ENCODE data around the gene AGBL1.

Gene AGBL1

GRCh38 chr15:86615816-86616215 lies 536.1 kb downstream of the AGBL1 start:
- no peaks in the 10 kb centered on the region for H3K27me3 ChIP-seq
- no peak for TF ChIP-seq CTCF (IDR thresholded peaks at IDR 0.05)
- no peak overlapping the region for H3K27ac ChIP-seq
- no peak overlapping the region for H3K4me3 ChIP-seq (ENCODE audit: low read depth in 1 of 2, low read length in 1 of 2)
- H3K36me3 ChIP-seq = no peaks in the 10 kb centered on the region
- H3K9me3 ChIP-seq = no peaks in the 10 kb centered on the region
- no peaks in the 10 kb centered on the region for H3K4me1 ChIP-seq (ENCODE audit: control insufficient read depth in 1 of 2, insufficient read depth in 1 of 2, low read depth in 1 of 2, low read length in 1 of 2)

GRCh38 chr15:86616771-86617170 lies 537.1 kb downstream of the AGBL1 start:
- H3K4me1 ChIP-seq (ENCODE audit: control insufficient read depth in 1 of 2, insufficient read depth in 1 of 2, low read depth in 1 of 2, low read length in 1 of 2) = no peaks in the 10 kb centered on the region
- no peak for TF ChIP-seq CTCF (IDR thresholded peaks at IDR 0.05)

GRCh38 chr15:86620157-86620556 lies 540.5 kb downstream of the AGBL1 start:
- no peaks in the 10 kb centered on the region for H3K4me1 ChIP-seq (ENCODE audit: control insufficient read depth in 1 of 2, insufficient read depth in 1 of 2, low read depth in 1 of 2, low read length in 1 of 2)
- H3K27me3 ChIP-seq = no peaks in the 10 kb centered on the region
- no peak for TF ChIP-seq CTCF (IDR thresholded peaks at IDR 0.05)
- H3K4me3 ChIP-seq (ENCODE audit: low read depth in 1 of 2, low read length in 1 of 2) = no peak overlapping the region
- H3K36me3 ChIP-seq = no peaks in the 10 kb centered on the region
- no peak overlapping the region for H3K27ac ChIP-seq
- H3K9me3 ChIP-seq = no peaks in the 10 kb centered on the region

More at GRCh38 chr15:86616771-86617170, 537.1 kb downstream of the AGBL1 start:
- Histone ChIP-seq H3K4me3 (ENCODE audit: low read depth in 1 of 2, low read length in 1 of 2) (no peak overlapping the region), H3K27ac (no peak overlapping the region), H3K36me3 (no peaks in the 10 kb centered on the region), H3K9me3 (no peaks in the 10 kb centered on the region), H3K27me3 (no peaks in the 10 kb centered on the region)

- H3K27ac ChIP-seq = no peak overlapping the region
- H3K4me1 ChIP-seq (ENCODE audit: control insufficient read depth in 1 of 2, insufficient read depth in 1 of 2, low read depth in 1 of 2, low read length in 1 of 2) = no peaks in the 10 kb centered on the region
- TF ChIP-seq CTCF (IDR thresholded peaks at IDR 0.05) = no peak
- H3K4me3 ChIP-seq (ENCODE audit: low read depth in 1 of 2, low read length in 1 of 2) = no peak overlapping the region
- H3K36me3 ChIP-seq = no peaks in the 10 kb centered on the region
- no peaks in the 10 kb centered on the region for H3K27me3 ChIP-seq
- H3K9me3 ChIP-seq = no peaks in the 10 kb centered on the region
These were observed 541.1 kb downstream of the AGBL1 start for GRCh38 chr15:86620641-86621349.

GRCh38 chr15:86623236-86623635 lies 543.6 kb downstream of the AGBL1 start:
- Histone ChIP-seq H3K36me3 (no peaks in the 10 kb centered on the region), H3K9me3 (no peaks in the 10 kb centered on the region), H3K27ac (no peak overlapping the region), H3K4me1 (ENCODE audit: control insufficient read depth in 1 of 2, insufficient read depth in 1 of 2, low read depth in 1 of 2, low read length in 1 of 2) (no peaks in the 10 kb centered on the region), H3K27me3 (no peaks in the 10 kb centered on the region), H3K4me3 (ENCODE audit: low read depth in 1 of 2, low read length in 1 of 2) (no peak overlapping the region)
- no peak for TF ChIP-seq CTCF (IDR thresholded peaks at IDR 0.05)
